GM12865 (cell line): ENCODE results near the gene AMN.
A peak's percentile ranks its signal among the peaks of the same experiment; 100 is the strongest.

Source experiments
- DNase-seq: peaks from one replicate; pipeline ENCODE4 v3.0.0; 2010; ENCODE audit warnings: low read depth
- H3K4me3 ChIP-seq: 2 replicates; pipeline ENCODE4 v1.5.1; 2011; ENCODE audit warnings: mild to moderate bottlenecking, low read depth, low read length, control low read depth
- TF ChIP-seq, protein P1 (sequence below): IDR thresholded peaks from 2 replicates; pipeline ENCODE4 v1.5.1; 2011; ENCODE audit warnings: low read length, control low read depth, low read depth, inconsistent platforms; ENCODE audit not compliant: insufficient read depth; ENCODE audit errors: missing control alignments

The AMN gene

DNA sequence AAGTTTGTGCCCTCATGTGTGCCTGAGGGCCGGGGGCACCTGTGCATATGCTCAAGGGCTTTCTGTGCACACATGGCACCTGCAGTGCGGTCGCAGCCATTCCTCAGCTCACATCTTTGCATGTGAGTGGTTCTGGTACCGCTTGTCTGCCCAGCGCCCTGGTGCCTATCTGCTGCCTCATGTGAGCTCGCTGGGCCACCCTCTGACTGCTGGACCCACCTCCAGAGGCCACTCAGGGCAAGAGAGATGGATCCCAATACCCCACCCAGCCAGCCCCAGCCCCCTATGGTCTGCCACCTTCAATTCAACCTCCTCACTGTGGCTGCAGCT, 5.4 kb upstream of the AMN start:
- H3K4me3 ChIP-seq, result no peak overlapping the region
- no peak for DNase-seq
- TF ChIP-seq, protein P1, sequence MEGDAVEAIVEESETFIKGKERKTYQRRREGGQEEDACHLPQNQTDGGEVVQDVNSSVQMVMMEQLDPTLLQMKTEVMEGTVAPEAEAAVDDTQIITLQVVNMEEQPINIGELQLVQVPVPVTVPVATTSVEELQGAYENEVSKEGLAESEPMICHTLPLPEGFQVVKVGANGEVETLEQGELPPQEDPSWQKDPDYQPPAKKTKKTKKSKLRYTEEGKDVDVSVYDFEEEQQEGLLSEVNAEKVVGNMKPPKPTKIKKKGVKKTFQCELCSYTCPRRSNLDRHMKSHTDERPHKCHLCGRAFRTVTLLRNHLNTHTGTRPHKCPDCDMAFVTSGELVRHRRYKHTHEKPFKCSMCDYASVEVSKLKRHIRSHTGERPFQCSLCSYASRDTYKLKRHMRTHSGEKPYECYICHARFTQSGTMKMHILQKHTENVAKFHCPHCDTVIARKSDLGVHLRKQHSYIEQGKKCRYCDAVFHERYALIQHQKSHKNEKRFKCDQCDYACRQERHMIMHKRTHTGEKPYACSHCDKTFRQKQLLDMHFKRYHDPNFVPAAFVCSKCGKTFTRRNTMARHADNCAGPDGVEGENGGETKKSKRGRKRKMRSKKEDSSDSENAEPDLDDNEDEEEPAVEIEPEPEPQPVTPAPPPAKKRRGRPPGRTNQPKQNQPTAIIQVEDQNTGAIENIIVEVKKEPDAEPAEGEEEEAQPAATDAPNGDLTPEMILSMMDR, result no peak

DNA sequence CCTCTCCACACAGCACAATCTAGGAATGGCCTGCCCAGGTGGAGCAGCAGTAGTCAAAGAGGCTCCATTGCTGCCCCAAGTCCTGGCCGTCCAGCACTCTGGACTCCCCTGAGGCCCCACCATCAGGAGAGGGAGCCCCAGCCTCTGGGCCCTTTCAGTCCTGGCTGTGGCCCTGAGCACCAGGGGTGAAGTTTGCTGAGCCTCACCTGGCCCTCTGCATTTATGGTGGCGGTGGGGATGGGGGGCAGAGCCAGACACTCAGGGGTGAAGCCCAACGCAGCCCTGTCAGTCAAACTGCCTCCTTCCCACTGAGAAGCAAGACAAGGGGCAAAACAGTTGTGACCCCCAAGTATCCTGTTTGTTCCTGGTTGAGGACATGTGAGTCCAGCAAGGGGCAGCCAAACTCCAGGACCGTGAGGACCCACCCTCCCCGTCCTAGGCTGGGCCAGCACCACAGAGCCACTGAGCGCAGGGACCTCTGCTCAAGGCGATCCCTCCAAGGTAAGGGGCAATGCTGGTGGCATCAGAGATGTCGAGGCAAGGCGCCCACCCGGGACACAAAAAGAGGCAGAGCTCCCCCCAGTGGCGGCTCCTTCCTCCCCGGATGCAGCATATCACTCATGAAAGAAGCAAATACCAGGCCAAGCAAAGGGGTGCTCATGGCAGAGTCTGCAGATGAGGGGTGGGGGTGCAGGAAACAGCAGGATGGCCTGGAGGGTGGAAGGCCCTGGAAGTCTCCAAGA, 4.8 kb upstream of the AMN start:
- TF ChIP-seq, protein P1, result peak; percentile 71
- peak; percentile 71 for DNase-seq
- no peak overlapping the region for H3K4me3 ChIP-seq

DNA sequence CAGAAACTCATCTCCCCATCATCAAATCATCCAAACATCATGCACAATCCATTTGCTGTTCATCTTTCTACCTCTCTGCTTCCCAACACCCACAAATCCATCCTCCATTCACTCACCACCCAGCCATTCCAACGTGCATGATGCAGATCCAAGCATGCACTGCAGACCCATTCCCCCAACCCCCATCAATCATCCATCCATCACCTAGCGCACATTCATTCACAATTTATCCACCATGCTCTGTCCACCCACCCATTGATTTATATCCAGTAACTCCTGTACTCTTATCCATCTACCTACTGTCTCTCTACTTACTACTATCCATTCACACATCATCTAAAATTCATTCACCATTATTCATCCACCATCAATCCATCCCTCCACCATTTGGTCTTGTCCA, 4.0 kb upstream of the AMN start:
- DNase-seq, result no peak
- no peak overlapping the region for H3K4me3 ChIP-seq
- TF ChIP-seq, protein P1, result no peak

DNA sequence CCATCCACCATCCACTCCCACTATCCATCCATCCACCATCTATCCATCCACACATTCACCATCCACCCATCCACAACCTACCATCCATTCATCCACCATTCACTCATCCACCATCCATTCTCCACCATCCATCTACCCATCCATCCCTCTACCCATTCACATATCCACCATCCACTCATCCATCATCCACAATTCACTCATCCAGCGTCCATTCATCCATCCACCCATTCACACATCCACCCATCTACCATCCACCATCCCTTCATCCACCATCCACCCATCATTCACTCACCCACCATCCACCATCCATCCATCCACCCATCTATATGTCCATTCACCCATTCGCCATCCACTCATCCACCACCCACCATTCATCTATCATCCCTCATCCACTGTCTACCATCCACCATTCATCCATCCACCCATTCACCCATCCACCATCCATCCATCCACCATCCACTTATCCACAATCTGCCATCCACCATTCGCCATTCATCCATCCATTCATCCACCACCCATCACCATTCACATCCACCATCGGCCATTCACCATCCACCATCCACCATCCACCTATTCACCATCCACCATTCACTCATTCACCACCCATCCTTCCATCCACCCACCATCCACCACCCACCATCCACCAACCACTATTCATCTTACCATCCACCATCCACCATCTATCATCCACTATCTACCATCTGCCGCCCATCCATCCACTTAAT, 2.0 kb upstream of the AMN start:
- H3K4me3 ChIP-seq, result no peak overlapping the region
- no peak for DNase-seq

DNA sequence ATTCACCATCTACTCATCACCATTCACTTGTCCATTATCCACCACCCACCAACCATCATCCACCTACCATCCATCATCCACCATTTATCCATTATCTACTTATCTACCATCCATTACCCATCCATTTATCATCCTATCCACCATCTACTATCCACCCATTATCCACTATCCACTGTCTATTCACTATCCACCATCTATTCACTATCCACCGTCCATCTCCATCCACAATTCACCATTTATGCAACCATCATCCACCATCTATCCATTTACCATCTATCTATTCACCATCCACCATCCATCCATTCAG, 1.5 kb upstream of the AMN start:
- no peak for DNase-seq
- TF ChIP-seq, protein P1, result no peak
- no peak overlapping the region for H3K4me3 ChIP-seq

More for the DNA sequence above, 2.0 kb upstream of the AMN start:
- TF ChIP-seq, protein P1, result no peak

DNA sequence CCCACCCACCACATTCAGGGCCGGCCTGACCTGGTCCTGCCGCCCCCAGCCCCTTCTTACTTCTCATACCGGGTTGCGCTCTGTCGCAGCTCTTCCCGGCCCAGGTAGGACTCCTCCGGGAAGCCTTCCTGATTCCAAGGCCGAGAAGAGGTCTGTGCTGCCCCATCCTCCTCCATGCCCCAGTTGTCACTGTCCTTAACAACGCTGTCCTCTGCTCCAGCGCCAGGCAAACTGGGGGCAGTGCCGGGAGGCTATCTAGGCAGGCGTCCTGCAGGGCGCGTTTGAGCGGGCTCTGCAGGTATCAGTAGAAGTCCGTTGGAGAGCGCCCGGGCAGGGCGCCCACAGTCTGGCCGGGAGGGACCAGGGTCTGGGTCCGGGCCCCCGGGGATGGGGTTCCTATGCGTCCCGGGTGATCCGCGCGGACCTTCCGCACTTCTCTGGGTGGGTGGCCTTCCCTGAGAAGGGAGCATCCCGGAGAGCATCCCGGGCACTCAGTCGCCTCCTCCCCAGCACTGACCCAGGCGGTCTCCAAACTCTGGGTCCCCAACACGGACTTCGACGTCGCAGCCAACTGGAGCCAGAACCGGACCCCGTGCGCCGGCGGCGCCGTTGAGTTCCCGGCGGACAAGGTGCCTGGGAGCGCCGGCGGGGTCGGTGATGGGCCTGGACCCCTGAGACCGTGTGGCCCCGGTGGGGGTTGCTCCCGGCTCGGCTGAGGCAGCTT, 900 bp downstream of the AMN start:
- H3K4me3 ChIP-seq, result peak overlapping the region; percentile 30
- no peak for DNase-seq
- TF ChIP-seq, protein P1, result no peak
